Superior temporal gyrus (tissue), 1 donor: ENCODE measurements around the gene FAM234B.
"Not testable (repeated sequence)": the region's sequence is repeated elsewhere in the genome, so short reads cannot be mapped to it uniquely, and the experiment has no call there.

Source experiments
- DNase-seq: peaks from one replicate; pipeline ENCODE4 v3.0.0-alpha.2; 2016; ENCODE audit errors: extremely low spot score

FAM234B gene

GRCh38 chr12:13023811-13024530 lies 20.2 kb upstream of the FAM234B start:
- peak; percentile 25 for DNase-seq

GRCh38 chr12:13024531-13024916 lies 19.7 kb upstream of the FAM234B start:
- DNase-seq = no peak

GRCh38 chr12:13026286-13026685 lies 17.9 kb upstream of the FAM234B start:
- no peak for DNase-seq

GRCh38 chr12:13027032-13027431 lies 17.1 kb upstream of the FAM234B start:
- no peak for DNase-seq

- no peak for DNase-seq
Observed at GRCh38 chr12:13027508-13027907, 16.7 kb upstream of the FAM234B start.

GRCh38 chr12:13028825-13029570 lies 15.2 kb upstream of the FAM234B start:
- no peak for DNase-seq

- no peak for DNase-seq
Observed at GRCh38 chr12:13030541-13031291, 13.5 kb upstream of the FAM234B start.

GRCh38 chr12:13032164-13032563 lies 12.0 kb upstream of the FAM234B start:
- no peak for DNase-seq

GRCh38 chr12:13033476-13033875 lies 10.7 kb upstream of the FAM234B start:
- no peak for DNase-seq

GRCh38 chr12:13035335-13035734 lies 8.8 kb upstream of the FAM234B start:
- DNase-seq = not testable (repeated sequence)

GRCh38 chr12:13036881-13037280 lies 7.3 kb upstream of the FAM234B start:
- DNase-seq = no peak

- DNase-seq = no peak
Observed at GRCh38 chr12:13038491-13039161, 5.6 kb upstream of the FAM234B start.

- no peak for DNase-seq
Observed at GRCh38 chr12:13039328-13039956, 4.7 kb upstream of the FAM234B start.

GRCh38 chr12:13041224-13041623 lies 3.0 kb upstream of the FAM234B start:
- DNase-seq = no peak

- no peak for DNase-seq
Observed at GRCh38 chr12:13042666-13043230, 1.4 kb upstream of the FAM234B start.

- DNase-seq = no peak
Observed at GRCh38 chr12:13044906-13045299, 722 bp downstream of the FAM234B start.

GRCh38 chr12:13045816-13046215 lies 1.6 kb downstream of the FAM234B start:
- no peak for DNase-seq

GRCh38 chr12:13046964-13047363 lies 2.8 kb downstream of the FAM234B start:
- no peak for DNase-seq

GRCh38 chr12:13049816-13050215 lies 5.6 kb downstream of the FAM234B start:
- no peak for DNase-seq

GRCh38 chr12:13052421-13052820 lies 8.2 kb downstream of the FAM234B start:
- DNase-seq = no peak

GRCh38 chr12:13053617-13054016 lies 9.4 kb downstream of the FAM234B start:
- not testable (repeated sequence) for DNase-seq
